ENCODE measurements around the gene CBFA2T2.
"Not testable (repeated sequence)": the region's sequence is repeated elsewhere in the genome, so short reads cannot be mapped to it uniquely, and the experiment has no call there.

Gene CBFA2T2

GRCh38 chr20:33490023-33490933 lies at the start of gene CBFA2T2:
Gene CBFA2T2 (plus strand): TSS chr20:33490096. CDS start chr20:33490268, 172 bp downstream.
- no peak for DNase-seq

- DNase-seq, result not testable (repeated sequence)
Measured at GRCh38 chr20:33440562-33440961, 49.3 kb upstream of the CBFA2T2 start.

GRCh38 chr20:33441142-33441955 lies 48.5 kb upstream of the CBFA2T2 start:
- no peak for DNase-seq

GRCh38 chr20:33442136-33443005 lies 47.5 kb upstream of the CBFA2T2 start:
- no peak for DNase-seq

DNA sequence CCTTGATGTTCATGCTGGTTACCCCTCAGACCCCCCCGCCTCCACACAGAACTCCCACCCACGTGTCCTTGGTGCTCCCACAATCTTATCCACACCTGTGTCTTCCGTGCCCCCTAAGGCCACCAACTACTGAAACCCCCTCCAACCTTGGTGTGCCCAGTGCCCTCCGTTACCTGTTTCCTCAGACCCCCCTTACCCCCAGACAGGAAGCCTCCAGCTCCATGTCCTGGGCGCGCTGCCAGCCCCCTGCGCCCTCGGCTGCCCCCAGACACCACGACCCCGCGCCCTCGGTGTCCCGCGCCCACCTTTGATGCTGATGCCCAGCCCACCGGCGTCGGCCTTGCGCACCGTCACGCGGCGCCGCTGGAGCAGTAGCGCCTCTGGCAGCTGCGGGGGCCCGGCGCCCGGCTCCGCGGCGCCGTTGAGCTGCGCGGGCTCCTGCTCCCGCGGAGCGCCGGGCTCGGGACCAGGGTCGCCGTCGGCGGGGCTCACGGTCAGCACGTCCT lies 46.8 kb upstream of the CBFA2T2 start:
- peak; percentile 33 for DNase-seq

DNA sequence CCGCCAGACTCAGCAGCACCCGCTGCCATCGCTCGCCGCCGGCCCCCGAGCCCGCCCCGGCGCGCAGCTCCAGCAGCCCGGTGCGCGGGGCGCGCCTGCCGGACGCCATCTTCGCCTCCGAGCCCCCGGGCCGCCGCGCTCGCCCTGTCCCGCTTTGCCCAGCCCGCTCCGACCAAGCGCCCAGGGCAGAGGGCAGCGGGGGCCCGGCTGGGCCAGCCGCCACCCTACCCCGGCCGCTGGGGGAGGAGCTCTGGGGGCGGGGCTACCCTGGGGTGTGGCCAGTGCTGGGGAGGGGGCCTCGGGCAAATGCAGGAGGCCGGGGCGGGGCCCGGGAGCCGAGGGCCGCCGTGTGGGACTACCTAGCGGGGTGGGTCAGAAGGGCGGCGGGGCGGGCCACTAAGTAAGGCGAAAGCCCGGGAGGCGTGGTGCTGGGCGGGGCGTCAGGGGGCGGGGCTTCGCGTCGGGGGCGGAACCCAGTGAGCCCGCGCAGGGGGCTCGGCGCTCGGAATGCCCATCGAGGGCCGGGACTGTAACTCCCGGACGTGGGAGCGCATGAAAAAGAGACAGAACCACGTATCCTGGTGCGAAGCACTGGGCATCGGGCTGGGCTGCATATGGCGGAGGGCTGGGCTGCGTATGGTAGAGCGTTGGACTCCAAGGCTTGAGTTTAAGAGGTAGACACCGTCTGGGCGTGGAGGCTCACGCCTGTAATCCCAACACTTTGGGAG lies 46.2 kb upstream of the CBFA2T2 start, which contains the start of gene SNTA1:
TSS of gene SNTA1 (minus strand) at position 252 of the 728 bp plus-strand sequence. CDS start at position 109, 143 bp downstream.
- peak; percentile 73 for DNase-seq

- no peak for DNase-seq
Measured at GRCh38 chr20:33444797-33445560, 44.9 kb upstream of the CBFA2T2 start.

DNA sequence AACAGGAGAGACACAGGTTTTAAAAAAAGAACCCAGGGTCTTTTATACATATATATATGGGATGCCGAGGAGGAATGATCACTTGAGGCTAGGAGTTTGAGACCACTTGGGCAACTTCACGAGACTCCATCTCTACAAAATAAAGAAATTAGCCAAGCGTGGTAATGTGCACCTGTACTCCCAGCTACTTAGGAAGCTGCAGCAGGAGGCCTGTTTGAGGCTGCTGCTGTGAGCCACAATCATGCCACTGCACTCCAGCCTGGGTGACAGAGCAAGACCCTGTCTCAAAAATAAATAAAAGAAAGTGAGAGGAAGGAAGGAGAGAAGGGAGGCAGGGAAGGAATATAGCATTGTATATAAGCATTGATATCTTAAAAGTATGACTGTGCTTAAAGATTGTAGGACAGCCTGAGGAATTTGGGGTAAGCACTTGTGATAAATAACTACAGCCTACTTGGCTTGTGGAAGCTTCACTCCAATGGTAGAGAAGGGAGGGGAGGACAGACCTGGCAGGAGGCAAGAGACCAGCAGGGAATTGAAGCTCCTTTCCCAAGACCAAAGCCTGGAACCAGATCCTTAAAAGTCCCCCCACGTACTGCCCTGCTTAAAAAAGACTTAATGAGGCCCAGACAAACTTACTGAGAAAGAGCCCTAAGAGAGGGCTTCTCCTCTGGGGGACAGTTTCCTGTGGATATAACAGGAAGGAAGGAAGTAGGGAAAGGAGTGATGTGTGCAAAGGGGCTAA lies 43.8 kb upstream of the CBFA2T2 start:
- no peak for DNase-seq

DNA sequence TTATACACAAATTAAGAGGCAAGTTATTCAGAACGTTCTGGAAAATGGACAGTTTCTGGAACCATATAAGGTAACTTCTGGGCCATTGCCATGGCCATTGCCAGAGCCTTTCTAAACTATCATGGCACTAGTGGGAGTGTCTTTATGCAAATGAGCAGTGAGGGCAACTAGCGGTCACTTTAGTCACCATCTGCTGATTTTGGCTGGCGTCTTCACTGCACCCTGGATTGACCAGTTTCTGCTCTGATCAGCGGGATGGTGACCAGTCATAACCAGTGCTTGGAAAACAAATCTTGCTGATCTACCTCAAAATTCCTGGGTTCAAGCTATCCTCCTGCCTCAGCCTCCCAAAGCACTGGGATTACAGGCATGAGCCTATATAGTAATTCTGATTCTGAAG lies 39.0 kb upstream of the CBFA2T2 start:
- no peak for DNase-seq

DNA sequence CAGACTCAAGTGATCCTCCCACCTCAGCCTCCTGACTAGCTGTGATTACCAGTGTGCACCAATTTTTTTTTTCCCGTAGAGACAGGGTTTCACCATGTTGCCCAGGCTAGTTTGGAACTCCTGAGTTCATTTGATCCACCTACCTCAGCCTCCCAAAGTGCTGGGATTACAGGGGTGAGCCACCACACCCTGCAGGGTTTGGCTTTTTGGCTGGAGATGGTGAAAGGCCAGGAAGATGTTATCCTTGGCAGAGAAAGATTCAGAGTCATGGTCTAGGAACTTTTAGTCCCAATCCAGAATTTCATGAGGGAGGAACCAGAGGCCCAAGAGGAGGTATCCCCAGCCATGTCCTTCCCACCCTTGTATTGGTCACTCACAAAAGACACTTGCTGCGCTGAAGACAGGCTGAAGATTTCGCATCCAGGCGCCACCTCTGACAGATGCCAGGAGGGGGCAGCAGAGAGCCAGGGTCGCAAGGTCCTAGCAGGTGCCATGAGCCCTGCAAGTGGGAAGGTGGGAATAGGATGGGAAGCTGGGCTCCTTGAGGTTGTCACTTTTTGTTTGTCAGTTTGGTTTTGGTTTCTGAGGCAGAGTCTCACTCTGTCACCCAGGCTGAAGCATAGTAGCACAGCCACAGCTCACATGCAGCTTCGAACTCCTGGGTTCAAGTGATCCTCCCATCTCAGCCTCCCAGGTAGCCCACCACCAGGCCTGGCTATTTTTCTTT lies 32.8 kb upstream of the CBFA2T2 start:
- peak; percentile 81 for DNase-seq

DNA sequence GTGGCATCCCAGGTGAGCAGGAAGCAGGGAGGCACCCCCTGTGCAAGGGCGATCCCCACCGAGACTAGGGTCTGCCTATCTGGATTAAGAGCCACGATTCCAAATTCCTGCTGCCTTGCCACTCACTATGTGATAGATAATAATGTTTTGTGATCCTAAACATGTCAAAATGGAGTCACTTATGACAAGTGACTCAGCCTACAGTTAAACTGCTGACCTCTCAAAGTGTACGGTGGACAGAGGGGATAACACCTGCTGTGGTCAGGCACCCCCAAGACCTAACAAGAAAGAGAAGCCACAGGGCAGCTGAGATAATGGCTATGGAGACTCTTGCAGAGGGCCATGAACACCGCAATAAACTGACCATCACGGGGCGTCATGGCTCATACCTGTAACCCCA lies 30.3 kb upstream of the CBFA2T2 start:
- DNase-seq, result no peak

DNA sequence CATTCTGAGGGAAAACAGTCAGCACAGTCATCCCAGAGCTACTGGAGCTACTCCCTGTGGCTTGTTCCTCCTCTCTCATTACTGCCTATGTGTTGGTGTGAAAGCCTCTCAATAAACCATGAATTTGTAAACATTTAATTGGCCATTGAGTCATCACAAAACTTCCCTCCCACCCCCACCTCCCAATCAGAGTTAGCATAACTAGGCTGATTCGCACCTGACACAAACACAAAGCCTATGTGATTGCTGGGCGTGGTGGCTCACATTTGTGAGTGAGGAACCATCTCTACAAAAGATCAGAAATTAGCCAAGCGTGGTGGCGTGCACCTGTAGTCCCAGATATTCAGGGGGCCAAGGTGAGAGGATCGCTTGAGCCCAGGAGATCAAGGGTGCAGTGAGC lies 29.2 kb upstream of the CBFA2T2 start:
- no peak for DNase-seq

- DNase-seq, result no peak
Measured at GRCh38 chr20:33463332-33464101, 26.4 kb upstream of the CBFA2T2 start.

DNA sequence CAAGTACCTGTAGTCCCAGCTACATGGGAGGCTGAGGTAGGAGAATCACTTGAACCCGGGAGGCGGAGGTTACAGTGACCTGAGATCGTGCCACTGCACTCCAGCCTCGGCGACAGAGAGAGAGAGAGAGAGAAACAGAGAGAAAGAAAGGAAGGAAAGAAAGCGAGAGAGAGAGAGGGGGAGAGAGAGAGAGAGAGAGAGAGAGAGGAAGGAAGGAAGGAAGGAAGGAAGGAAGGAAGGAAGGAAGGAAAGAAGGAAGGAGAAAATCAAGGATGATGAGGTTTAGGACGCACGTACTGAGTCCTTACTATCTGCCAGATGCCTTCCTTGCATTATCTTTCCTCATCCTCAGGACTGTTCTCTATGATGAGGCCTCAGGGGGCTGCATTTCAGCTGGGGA lies 25.1 kb upstream of the CBFA2T2 start:
- not testable (repeated sequence) for DNase-seq

- DNase-seq, result peak; percentile 16
Measured at GRCh38 chr20:33465481-33466302, 24.2 kb upstream of the CBFA2T2 start.

- no peak for DNase-seq
Measured at GRCh38 chr20:33466303-33466646, 23.6 kb upstream of the CBFA2T2 start.

DNA sequence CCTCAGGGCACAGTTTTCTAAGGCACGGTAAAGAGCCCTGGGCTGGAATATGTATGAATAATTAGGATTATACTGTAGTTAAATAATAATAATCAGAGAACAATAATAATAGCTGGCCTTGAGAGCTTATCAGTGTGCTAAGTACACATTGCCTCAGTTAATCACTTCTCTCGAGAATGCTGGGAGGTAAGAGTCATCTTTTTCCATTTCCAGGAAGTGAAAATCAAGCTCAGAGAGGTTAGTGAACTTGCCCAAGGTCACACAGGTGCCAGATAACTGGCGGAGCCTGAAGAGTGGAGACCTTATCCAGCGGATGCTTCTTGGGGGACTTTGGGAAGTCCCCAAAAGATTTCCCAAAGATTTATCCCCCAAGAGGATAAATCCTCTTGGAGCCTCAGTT lies 19.4 kb upstream of the CBFA2T2 start:
- DNase-seq, result no peak

GRCh38 chr20:33470866-33471265 lies 19.0 kb upstream of the CBFA2T2 start:
- no peak for DNase-seq

Data from NCI-H1092 (cell line).